GM18873 (cell line): ENCODE results near the gene ARHGEF26.
"Not testable (repeated sequence)": the region's sequence is repeated elsewhere in the genome, so short reads cannot be mapped to it uniquely, and the experiment has no call there.

Source experiments
- ATAC-seq: cut with Tn5 transposase; IDR thresholded peaks from one replicate; pipeline ENCODE4 v1.9.1; 2021; ENCODE audit warnings: mild to moderate bottlenecking, moderate library complexity, moderate number of reproducible peaks; ENCODE audit not compliant: unreplicated experiment, low FRiP score

Gene ARHGEF26

DNA sequence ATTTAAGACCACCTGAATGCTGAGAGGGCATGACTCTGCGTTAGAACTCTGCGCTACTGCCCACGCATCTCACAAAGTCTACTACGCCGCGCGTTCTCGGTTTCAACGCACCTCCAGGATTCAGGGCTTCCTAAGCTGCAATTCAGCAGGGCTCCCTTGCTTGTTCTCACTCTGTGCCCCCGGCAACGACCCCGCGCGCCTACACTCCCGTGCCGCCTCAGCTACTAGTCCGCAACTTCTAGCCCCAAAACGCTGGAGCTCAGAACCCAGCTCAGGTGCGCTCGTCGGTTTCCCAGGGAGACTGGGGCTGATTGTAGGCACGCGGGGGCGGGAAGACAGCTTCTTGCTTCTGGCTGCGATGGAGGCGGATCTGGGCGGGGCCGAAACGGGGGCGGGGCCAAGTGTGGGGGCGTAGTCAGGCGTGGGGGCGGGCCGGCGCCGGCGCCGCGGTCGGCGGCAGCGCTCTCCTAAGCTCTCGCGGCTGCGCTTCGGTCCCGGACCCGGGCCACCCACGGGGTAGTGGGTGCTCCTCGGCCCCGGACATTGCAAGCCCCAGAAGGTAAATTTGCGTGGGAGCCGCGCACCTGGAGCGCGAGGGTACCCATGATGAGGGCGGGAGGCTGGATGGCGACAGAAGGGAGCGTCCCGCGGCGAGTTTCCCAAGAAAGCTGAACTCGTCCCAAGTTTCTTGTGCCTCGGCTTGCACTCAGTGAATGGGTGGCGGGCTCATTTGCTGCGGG lies at the start of gene ARHGEF26:
Gene ARHGEF26, plus strand, starts transcription at position 430 of the 740 bp plus-strand sequence. CDS start 603 bp downstream, outside the sequence.
- peak; percentile 63 for ATAC-seq

DNA sequence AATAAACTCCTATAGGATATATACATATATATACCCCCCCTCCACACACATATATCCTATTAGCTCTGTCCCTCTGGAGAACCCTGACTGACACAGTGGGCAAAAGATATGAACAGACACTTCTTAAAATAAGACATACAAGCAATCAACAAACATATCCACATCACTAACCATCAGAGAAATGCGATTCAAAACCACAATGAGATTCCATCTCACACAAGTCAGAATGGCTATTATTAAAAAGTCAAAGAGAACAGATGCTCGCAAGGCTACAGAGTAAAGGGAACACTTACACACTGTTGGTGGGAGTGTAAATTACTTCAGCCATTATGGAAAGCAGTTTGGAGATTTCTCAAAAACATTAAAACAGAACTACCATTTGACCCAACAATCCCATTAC lies 46.2 kb upstream of the ARHGEF26 start:
- ATAC-seq, result no peak

DNA sequence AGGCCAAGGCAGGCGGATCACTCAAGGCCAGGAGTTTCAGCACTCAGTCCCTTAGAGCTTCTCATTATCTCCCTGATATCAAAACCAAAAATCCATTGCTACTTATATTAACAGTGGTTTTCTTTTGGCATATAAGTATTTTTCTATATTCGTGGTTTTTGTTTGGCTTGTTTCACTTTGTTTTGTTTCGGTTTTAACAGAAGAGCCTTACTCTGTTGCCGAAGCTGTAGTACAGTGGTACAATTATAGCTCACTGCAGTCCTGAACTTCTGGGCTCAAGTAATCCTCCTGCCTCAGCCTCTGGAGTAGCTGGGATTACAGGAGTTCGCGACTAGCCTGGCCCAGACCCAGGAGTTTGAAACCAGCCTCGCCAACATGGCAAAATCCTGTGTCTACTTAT lies 42.5 kb upstream of the ARHGEF26 start:
- no peak for ATAC-seq

DNA sequence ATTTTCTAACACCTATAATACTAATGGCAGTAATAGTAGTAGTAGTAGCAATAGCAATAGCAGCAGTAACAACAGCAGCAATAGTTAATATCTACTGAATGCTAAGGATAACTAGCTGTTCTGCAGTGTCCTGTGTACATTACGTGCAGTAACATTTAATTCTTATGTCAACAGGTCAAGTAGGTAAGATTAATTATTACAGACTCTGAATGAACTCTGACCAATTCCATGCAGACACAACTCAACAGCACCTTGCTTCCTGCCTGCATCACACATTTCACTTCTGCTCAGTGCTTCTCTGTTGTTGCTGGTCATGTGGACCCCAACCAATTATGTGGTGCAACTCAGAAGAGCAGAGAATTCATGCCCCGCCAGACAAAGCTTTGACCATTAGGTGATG lies 39.9 kb upstream of the ARHGEF26 start:
- no peak for ATAC-seq

DNA sequence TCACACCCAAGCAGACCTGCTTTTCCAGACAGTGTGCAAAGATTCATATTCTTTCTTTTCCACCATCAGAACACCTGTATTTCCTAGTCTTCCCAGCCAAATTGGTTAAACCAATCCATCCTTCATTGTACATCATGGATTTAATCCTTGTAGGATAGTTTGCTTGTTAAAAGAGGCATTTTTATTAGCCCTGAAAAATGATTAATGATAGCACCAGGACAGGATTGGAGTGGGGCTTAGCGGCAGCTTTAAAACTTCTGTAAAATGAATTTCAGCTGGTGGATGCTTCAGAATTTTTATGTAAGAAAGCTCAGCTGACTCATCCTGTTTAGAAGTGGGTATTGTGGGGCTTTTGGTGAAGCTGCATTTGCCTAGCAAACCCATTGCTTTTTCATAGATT lies 36.1 kb upstream of the ARHGEF26 start:
- no peak for ATAC-seq

DNA sequence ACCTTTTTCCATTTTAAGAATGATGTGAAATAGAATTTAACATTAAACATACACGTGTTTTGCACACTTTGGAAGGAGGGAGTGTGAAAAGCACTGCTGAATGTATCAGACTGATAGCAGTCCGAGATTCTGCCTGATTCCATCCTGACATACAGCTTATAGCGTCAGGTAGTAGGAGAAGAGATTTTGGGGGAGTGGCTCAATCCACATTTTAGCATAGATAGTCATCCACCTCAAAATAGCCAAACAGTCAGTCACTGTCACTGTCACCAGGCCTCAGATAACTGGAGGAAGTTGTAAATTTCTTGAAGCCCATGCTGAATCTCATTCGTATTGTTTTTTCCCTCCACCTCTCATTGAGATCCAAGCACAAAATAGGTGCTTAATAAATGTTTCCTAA lies 35.4 kb upstream of the ARHGEF26 start:
- ATAC-seq, result no peak

GRCh38 chr3:154086286-154086685 lies 34.9 kb upstream of the ARHGEF26 start:
- no peak for ATAC-seq

DNA sequence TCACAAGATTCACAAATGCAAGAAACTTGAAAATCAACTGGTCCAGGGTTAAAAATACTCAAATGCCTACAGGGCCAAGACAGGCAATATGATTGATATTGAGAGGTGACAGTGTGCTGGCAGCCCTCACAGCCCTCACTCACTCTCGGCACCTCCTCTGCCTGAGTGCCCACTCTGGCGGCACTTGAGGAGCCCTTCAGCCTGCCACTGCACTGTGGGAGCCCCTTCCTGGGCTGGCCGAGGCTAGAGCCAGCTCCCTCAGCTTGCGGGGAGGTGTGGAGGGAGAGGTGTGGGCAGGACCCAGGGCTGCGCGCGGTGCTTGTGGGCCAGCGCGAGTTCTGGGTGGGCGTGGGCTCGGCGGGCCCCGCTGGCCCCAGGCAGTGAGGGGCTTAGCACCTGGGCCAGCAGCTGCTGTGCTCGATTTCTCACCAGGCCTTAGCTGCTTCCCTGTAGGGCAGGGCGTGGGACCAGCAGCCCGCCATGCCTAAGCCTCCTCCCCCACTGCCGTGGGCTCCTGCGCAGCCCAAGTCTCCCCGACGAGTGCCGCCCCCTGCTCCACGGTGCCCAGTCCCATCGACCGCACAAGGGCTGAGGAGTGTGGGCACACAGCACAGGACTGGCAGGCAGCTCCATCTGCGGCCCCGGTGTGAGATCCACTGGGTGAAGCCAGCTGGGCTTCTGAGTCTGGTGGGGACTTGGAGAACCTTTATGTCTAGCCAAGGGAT lies 33.3 kb upstream of the ARHGEF26 start:
- not testable (repeated sequence) for ATAC-seq

- ATAC-seq, result no peak
These were observed 31.5 kb upstream of the ARHGEF26 start for GRCh38 chr3:154089421-154090420.

GRCh38 chr3:154094051-154094450 lies 27.1 kb upstream of the ARHGEF26 start:
- no peak for ATAC-seq

DNA sequence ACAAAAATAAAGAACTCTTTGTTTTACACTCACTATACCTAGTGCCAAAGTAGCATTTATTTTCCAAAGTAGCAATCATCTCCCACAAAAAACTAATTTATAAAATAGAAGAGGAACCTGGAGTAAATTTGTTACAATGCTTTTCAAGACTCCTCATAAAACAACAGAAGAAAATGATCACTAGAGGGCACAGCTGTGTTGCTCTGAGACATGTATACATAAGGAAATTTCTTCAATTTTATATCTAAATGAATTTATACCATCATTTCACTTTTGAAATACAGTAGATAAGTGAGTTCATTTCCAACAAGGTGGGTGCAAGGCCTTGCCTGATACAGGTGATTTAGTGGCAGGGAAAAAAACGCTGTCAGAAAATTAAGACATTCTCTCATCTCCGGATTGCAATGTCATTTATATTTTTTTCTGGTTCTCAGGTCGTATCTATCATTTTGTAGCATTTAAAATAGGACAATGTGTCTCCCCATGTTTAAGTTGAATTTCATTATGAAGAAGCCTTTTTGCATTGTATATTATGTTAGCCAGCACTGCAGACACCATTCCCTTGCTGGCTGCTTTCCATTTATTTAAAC lies 25.3 kb upstream of the ARHGEF26 start:
- ATAC-seq, result no peak

DNA sequence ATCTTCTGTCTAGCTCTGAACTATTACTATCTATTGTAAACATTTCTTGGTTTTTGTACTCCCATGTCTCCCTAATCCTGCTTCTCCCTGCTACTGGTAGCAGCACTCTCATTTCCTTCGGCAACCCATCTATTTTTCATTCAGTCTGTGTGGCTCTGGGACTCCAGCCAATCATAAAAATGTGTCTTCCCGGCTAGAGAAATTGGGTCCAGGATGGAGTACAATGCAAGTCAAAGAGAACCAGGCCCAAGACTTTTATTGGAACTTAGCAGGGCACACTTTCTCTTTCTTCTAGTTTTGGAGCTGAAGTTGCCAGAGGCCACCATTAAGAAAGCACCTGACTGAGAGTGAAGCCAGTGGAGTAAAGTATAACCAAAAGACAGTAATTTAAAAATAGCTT lies 22.8 kb upstream of the ARHGEF26 start:
- ATAC-seq, result no peak

DNA sequence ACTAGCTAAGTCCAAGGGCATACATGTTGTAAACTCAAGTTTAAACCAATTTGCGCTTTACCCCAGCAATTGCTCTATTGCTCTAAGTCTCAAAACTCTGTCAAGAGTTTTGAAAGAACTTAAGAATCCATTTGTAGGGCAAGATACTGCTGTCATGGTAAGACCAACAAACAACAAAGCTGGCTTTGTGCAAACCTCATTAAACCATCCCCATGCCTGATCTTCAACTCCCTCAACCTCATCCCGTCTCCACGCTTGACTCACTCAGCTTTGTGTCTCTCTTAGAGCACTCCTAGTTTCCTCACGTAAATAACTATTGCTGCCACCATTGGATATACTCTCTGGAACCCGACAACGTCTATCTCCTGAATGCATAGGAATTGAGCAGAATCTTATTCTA lies 20.6 kb upstream of the ARHGEF26 start:
- no peak for ATAC-seq

DNA sequence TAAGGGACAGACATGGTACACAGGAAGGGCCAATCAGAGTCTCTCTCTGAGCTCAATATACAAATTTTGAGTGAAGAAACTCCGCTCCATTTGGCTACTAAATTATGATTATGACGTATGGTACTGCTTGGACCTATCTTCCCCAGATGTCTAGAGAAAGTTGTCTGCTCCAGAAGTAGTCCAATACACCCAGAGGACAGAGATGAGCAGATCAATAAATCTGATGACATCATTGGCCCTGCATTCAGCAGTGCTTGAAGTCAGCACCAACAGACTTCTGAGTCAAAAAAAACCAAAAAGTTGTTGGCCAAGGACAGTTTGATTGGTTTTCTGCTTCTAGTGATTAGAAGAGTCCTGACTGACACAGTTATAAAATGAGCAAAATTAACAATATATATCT lies 19.9 kb upstream of the ARHGEF26 start:
- no peak for ATAC-seq

DNA sequence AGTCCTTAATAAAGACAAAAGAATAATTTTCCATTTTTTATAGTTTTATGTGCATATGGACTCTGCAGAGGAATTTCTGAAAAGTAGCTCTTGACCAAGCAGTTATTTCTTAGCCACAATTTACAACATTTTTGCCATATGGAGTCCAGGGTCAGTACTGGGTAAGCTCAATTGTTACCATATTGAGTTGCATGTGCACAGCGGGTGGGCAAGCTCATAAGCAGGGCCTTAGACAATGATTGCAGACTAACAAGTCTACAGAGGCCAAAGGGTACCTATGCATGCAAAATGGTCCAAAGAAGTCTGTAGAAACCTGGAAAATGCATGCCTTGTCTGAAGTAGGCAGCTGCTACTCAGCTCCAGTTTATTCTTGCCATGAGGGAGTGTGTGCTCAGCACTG lies 19.0 kb upstream of the ARHGEF26 start:
- no peak for ATAC-seq

DNA sequence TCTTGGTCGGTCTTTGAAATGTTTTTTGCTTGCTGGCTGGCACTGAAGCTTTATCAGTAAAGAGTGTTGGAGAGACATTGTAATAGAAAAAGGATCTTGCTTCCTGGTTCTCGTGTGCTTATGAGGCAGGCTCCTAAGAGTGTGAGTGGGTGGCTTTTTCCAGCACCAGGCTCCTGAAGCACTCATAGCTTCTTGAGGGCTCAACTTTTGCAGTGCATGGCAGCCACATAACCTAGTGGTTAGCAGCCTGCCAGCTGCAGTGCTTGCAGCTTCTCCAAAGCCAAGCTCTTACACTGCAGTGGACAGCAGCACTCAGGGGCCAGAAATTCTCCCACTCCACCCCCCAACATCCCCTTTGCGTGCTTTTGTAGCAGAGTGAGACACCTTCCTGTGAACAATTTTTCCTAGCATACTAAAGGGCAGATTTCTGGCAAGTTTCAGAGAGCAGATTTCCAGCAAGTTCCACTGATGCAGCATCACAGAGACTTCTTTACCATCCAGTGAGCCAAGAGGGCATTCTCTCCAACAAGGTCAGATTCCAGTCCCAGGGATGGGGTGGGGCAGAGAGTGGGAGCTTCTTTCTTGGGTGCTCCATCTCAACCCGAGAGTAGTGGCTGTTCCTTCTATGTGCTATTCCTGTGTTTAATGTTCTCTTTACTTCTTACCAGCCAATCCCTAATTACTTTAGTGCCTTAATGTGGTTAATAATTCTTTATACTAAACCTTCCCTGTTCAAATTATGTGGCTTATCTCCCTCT lies 15.8 kb upstream of the ARHGEF26 start:
- ATAC-seq, result no peak

DNA sequence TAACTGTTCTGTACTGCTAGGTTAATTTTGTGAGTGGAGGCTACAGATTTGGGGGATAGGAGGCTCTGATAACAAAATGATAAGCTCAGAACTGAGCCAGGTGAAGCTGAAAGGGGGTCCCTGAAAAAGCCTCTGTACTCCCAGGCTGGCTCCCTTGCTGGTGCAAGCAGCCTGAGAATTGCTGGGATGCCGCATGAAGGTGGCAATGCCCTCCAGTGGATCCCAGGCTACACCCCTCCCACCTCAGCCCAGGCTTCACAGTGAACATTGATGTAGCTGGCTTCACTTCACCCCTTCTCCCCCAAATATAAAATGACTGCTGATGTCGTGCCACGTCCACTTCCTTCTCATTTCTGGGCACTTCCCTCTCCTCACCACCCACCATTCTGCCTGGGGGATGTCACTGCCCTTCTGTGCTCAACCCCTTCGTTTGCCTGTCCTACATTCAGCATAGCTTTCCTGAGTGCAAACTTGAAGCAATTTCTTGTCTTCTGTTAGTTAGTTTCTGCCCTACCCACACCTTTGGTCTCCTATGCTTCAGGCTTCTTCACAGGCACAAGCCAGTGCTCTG lies 9.7 kb upstream of the ARHGEF26 start:
- no peak for ATAC-seq

DNA sequence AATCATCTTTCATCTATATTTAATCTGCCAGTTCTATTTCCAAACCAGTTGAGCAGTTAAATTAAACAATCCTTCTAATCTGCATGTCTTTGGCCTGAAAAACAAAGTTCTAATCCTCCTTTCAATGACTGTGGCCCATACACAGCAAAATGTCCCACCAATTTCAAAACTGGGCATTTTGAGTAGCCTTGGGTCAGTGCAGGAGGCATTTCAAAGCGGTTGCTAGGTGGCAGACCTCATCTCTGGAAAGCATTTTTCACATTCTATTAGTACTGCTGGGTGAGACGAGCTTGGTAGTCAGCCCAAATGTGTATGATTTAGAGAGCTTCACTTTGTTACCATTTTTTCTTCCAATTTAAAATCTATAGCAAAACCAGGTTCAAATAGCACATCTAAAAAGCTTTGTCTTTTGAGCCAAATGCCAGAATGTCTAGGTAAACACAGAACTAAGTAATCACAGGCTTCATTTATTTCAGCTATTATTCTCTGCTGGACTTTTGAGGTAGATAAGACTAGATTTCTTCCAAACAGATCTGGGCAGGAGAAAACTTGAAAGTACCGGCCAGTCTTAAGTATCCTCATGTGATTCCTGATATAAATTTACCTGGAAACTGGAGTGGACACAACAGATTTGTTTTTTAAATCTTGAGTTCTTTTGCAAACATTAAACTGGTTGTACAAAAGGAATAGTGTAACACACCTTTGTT lies 8.9 kb upstream of the ARHGEF26 start:
- ATAC-seq, result no peak

DNA sequence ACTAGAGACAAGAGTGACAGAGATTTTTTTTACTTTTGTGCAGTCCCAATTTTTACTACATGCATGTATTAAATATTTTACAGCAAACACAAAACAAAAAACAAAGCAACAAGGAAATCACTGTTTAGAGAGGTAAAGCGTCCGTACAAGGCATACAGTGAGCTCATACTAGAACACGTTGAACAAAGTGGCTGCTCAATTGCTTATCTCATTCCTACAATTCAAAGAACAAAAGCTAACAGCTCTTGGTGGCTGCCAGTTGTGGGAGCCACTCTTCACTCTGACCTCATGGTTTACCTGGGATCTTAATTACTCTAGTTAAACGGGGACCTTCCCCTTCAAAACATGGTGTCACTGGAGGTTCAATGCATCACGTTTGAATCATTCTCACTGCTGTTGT lies 7.6 kb upstream of the ARHGEF26 start:
- ATAC-seq, result no peak
